GM19467 (cell line): ENCODE measurements around the gene APOO.
A peak's percentile ranks its signal among the peaks of the same experiment; 100 is the strongest.

Experiments
- ATAC-seq: cut with Tn5 transposase; IDR thresholded peaks from one replicate; pipeline ENCODE4 v1.9.1; 2021; ENCODE audit warnings: mild to moderate bottlenecking, moderate library complexity; ENCODE audit not compliant: unreplicated experiment

Gene APOO

GRCh38 chrX:23907498-23908218, at the start of gene APOO, which contains the start of gene CXorf58:
APOO (minus strand) TSS chrX:23907938; CDS start chrX:23907702, 236 bp downstream.
CXorf58 (plus strand) TSS chrX:23908006; CDS start chrX:23910303, 2,297 bp downstream.
- ATAC-seq, result peak; percentile 91

- ATAC-seq, result no peak
Measured at GRCh38 chrX:23954396-23954795, 46.7 kb upstream of the APOO start.

DNA sequence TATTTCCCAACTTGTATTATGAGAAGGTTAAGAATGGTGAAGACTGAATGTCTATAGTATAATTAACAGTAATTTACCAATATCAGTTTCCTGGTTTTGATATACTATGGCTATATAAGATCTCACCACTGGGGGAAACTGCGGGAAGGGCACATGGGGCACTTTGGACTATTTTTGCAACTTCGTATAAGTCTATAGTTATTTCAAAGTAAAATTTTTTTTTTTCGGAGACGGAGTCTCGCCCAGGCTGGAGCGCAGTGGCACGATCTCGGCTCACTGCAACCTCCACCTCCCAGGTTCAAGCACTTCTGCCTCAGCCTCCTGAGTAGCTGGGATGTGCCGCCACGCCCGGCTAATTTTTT, 46.2 kb upstream of the APOO start:
- no peak for ATAC-seq

DNA sequence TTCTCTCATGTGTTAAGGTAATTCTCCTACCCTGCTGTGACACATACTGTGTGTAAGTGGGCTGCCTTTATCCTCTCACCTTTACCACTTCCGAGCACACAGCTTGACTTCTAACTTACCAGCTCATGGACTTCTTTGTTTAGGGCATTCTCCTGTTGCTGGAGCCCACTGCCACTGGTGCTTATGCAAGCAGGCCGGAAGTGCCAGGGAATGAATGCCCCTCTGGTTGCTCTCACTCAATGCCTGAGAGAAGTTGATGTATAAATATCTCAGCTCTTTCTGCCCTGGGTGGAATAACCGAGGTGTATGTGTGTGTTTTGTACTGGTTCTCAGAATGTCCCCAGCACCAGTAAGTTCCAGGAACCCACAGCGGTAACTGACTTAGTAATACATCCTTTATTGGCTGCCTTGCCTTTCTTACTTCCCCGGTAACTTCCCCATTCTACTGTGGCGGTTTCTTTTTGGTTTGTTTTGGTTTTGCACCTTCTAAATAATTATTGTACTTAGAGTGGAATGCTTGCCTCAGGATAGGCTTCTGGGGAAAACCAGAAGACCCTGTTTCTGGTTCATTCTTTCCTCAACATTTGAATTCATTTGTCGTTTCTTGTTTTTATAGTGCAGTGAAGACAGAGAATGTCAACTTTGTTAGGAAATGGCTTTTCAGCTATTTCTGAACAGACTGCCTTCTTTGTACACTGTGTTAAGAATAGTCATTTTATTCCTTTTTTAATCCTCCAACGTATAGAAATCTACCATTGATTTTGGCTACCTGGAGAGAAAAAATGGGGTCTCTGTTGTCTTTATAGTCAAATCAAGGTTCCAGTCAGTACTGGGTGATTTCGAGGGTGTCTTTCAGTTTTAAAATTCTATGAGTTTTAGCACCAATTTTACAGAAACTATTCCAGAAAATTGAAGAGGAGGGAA, 45.5 kb upstream of the APOO start:
- peak; percentile 93 for ATAC-seq

GRCh38 chrX:23952391-23952790, 44.7 kb upstream of the APOO start:
- ATAC-seq, result no peak

GRCh38 chrX:23945206-23945605, 37.5 kb upstream of the APOO start:
- ATAC-seq, result no peak

GRCh38 chrX:23944234-23944633, 36.5 kb upstream of the APOO start:
- ATAC-seq, result no peak

DNA sequence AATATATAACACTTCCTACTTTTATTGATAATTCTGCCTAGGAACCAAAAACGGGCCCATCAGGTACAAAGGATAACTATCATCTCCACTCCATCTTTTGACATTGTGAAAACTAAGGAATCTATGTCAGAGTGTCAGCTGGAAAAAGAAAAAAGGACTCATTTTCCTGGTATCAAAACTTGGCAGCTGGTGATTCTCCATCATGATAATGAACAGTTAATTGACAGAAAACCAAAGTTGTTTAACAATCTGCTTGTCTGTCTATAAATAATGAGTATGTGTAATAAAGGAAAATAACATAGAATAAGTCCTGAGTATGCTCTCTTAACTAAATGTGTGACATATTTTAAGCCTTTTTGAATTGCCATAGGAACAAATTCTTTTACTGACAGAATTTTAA, 31.5 kb upstream of the APOO start:
- no peak for ATAC-seq

- no peak for ATAC-seq
Measured at GRCh38 chrX:23938690-23939089, 31.0 kb upstream of the APOO start.

- ATAC-seq, result no peak
Measured at GRCh38 chrX:23937100-23937499, 29.4 kb upstream of the APOO start.

- no peak for ATAC-seq
Measured at GRCh38 chrX:23936180-23936579, 28.4 kb upstream of the APOO start.

DNA sequence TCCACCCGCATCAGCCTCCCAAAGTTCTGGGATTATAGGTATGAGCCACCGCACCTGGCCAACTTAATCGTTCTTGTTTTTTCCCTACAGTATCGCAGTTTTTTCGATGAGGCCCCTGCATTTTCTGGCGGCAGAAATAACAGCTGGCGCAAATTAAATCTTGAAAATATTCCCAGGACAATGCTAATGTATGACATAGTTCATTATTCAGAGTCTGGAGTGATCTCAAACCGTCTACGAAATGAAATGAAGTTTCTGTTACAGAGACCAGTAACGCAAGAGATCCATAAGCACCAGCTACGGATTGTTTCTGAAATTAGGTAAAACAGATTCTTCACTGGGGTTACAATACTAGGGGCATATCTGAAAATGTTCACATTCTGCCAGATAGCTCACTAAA, 27.4 kb upstream of the APOO start:
- ATAC-seq, result no peak

DNA sequence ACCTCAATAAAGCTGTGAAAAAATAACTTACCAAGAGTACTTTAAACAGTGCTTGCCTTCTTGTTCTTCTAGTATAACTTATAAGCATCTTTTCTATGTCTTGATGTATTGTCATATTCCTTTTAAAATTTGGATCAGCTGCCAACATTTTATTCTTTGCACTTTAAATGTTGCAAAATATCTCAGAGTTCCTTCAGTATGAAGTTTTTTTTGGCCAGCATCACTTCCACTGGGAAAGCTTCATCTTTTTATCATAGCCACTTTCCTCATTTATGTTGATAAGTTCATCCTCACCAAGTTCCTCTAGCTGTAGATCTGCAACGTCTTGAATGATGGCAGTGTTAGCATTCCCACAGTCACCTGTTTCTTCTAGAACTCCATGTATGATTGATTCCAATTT, 24.3 kb upstream of the APOO start:
- ATAC-seq, result no peak

DNA sequence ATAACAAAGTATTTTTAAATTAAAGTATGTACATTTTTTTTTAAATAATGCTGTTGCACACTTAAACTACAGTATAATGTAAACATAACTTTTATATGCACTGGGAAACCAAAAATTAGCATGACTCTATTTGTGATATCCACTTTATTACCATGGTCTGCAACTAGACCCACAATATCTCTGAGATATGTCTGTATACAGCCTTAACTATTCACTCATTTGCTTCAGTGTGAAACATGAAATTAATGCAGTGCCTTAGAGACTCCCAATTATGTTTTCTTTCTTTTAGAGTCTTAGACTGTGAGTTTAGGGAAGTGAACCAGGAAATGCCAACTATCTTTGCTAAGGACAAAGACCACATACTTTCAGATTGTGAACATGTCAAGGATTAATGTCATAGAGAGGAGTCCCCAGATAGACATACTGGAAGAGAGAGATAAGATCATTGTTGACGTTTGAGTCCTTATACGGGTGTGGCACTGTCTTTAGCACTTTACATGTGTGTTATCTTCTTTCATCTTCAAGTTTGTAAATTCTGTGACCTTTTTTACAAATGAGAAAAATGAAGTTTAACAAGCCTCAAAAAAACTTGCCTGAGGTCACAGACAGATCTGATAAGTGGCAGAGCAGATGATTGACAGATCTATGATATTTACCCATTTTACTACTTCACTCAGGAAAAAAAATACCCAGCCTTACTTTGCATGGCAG, 23.3 kb upstream of the APOO start:
- ATAC-seq, result no peak

DNA sequence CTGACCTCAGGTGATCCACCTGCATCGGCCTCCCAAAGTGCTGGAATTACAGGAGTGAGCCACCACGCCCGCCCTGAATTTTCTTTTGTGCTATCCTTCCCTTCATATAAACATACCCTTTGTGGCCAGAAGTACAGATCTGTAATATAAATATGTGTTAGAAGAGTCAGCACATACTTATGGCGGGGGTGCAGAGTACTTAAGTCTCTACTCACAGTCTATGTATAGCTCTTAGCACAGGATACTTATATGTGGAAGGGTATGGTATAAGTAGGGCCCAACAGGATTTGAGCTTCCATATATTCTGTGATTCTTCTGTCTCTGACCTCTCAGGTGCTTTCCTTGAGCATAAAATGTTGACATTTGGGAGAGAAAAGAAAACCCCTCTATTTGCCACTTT, 18.3 kb upstream of the APOO start:
- no peak for ATAC-seq

DNA sequence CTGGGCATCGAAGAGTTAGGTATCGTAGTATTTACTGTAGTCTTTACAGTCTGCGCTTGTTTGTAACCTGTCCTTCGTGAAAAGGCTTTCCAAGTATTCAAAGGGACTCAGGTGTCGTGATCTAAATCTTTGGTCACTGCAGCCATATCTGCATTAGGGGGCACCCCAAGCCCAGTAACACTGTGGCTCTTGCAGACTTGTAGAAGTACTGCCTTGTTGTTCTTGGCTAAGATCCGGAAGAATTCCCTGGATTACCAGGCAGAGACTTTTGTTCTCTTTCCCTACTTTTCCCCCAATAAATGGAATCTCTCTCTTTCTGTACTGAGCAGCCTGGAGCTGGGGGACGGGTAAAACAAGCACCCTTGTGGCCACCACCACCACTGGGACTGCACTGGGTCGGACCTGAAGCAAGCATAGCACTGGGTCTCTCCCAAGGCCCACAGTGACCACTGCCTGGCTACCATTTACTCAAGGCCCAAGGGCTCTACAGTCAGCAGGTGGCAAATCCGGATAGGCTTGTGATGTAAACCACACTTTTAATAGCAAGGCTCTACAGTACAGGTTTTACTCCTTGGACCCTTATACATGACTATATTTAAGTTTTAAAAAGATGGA, 12.1 kb upstream of the APOO start:
- ATAC-seq, result no peak

GRCh38 chrX:23919148-23919547, 11.4 kb upstream of the APOO start:
- ATAC-seq, result no peak

- ATAC-seq, result no peak
Measured at GRCh38 chrX:23911126-23911835, 3.5 kb upstream of the APOO start.

- ATAC-seq, result no peak
Measured at GRCh38 chrX:23908219-23909004, 674 bp upstream of the APOO start.

GRCh38 chrX:23907111-23907497, 634 bp downstream of the APOO start:
- ATAC-seq, result no peak
